CD1c-positive myeloid dendritic cell (primary cell): Measurements from ENCODE around the gene CDHR3.
"Not testable (repeated sequence)": the region's sequence is repeated elsewhere in the genome, so short reads cannot be mapped to it uniquely, and the experiment has no call there.

Source experiments
- DNase-seq: peaks from one replicate; pipeline ENCODE4 v3.0.0-alpha.2; 2016; ENCODE audit errors: extremely low spot score

Gene CDHR3, protein sequence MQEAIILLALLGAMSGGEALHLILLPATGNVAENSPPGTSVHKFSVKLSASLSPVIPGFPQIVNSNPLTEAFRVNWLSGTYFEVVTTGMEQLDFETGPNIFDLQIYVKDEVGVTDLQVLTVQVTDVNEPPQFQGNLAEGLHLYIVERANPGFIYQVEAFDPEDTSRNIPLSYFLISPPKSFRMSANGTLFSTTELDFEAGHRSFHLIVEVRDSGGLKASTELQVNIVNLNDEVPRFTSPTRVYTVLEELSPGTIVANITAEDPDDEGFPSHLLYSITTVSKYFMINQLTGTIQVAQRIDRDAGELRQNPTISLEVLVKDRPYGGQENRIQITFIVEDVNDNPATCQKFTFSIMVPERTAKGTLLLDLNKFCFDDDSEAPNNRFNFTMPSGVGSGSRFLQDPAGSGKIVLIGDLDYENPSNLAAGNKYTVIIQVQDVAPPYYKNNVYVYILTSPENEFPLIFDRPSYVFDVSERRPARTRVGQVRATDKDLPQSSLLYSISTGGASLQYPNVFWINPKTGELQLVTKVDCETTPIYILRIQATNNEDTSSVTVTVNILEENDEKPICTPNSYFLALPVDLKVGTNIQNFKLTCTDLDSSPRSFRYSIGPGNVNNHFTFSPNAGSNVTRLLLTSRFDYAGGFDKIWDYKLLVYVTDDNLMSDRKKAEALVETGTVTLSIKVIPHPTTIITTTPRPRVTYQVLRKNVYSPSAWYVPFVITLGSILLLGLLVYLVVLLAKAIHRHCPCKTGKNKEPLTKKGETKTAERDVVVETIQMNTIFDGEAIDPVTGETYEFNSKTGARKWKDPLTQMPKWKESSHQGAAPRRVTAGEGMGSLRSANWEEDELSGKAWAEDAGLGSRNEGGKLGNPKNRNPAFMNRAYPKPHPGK

DNA sequence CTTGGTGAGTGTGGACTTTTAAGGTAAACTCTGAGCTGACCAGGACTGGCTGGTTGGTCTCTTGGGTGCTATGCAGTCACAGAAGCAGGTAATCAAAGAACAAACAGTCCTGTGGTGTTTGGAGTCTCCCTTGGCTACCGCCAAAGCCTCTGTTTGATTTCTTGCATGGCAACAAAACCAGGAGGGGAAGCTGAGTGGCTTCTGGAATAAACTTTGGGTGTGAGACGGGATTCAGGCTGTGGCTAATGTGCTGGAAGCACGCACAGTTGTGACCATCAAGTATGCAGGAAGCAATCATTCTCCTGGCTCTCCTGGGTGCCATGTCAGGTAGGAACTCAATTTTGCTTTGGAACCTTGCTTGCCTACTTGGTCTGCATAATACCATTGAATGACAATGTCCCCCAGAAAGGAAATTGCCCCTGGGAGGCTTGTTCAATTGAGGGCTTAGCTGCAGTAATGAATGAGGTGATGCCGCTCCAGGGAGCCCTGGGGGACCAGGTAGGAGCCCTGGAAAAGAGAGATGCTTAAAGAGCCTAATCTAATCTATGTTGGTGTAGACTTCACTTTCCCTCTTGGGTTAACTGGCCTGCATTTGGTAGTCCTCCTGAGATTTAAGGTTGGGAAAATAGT is at the start of gene CDHR3:
CDHR3 (plus strand) TSS at position 227 of the 630 bp plus-strand sequence; CDS start at position 282, 55 bp downstream.
- no peak for DNase-seq

DNA sequence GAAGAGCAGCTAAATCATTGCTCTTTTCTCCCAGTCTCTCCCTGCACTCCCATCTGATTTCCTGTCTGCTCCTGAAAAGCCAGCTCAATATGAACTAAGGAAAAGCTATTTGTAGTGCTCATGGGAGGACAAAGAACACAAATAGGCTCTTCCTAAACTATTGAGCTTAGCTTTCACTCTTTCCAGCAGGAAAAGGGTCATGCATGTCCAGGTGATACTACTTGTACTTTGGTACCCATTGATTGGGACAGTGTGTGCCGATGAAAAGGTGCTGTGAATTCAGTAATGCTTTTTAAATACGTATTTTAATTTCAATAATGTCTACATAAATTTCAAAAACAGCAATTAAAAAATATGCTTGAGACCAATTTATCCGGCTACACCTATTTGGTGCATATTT is 49.1 kb upstream of the CDHR3 start:
- no peak for DNase-seq

DNA sequence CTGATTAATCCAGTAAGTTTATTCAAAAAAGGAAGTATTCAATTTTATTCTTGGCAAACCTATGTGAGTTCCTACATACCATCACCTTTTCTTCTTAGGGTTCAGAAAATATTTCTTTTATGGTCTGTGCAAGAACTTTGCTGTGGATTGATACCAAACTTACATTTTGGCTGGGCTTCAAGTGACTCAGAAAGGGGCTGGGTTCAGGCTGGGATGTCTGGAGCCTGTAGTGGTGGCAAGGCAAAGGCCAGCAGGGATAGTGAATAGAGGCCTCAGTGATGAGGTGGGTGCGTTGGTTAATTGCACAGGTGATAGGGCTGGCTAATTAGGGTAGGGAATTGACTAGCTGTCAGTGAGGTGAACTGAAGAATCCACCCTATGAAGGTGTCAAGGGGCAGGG is 46.5 kb upstream of the CDHR3 start:
- no peak for DNase-seq

DNA sequence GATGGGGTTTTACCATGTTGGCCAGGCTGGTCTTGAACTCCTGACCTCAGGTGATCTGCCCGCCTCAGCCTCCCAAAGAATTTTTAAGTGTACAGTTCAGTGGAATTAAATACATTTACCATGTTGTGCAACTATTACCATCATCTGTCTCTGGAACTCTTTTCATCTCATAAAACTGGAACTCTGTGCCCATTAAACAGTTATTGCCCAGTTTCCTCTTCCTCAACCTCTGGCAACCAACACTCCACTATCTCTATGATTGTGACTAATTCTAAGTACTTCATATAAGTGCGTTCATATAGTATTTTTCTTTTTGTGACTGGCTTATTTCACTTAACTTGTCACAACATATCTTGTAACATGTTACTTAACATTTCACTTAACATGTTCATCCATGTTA is 45.4 kb upstream of the CDHR3 start:
- no peak for DNase-seq

DNA sequence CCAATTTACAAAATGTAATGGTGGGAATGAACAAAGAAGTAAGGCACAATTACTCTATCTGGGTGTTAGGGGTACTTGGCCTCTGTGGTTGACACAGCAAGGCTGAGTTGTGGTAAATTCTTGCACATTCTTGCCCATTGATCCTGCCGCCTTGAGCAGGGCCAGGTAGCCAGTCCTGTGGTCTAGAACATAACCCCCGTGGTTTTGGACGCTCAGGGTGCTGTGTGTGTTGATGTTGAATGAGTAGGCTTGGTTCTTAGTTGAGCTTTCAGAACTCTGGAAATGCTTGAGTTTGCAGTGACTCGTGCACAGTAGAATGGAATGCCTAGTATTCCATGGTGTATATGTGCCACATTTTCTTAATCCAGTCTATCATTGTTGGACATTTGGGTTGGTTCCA is 42.3 kb upstream of the CDHR3 start:
- DNase-seq = no peak

DNA sequence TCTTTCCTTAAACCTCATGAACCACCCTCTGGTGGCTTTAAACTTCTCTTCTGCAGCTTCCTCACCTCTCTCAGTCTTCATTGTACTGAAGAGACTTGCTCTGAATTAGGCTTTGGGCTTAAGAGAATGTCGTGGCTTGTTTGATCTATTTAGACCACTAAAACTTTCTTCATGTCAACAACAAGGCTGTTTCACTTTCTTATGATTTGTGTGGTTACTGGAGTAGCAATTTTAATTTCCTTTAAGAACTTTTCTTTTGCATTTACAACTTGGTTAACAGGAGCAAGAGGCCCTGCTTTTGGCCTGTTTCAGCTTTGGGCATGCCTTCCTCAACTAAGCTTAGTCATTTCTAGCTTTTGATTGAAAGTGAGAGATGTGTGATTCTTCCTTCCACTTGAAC is 38.1 kb upstream of the CDHR3 start:
- DNase-seq = no peak

DNA sequence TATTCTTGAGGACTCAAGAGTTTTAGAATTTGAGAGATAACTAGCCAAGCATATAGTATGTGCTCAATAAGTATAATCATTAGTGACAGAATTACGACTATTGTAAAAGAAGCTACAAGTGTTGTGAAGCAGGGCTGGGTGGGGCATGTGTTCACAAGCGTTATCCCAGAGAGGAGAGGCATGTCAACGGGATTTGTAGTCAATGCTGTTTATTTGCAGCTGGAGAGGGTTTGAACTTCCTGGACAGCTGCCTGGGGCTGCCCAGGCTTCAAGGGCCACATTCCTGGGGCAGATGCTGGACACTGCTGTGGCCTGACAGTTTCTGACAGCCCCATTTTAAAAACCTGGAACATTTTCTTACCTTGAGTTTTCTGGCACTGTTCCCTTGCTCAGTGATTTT is 36.9 kb upstream of the CDHR3 start:
- DNase-seq = no peak

DNA sequence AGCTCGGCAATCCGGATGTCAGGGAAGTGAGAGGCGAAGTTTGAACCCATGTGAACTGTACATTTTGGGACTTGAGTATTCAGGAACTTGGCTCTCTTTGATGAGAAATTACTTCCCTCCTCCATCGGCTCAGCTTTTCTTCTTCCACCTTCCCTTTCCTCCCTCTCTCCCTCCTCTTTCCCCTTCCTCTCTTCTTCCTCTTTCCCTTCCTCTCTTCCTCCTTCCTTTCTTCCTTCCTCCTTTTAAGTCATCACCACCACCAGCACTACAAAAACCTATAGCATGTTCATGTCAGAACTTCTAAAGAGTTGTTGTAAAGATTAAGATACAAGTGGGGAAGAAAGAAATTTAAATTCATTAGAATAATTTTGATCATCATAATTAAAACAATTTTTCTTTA is 31.9 kb upstream of the CDHR3 start:
- DNase-seq = no peak

DNA sequence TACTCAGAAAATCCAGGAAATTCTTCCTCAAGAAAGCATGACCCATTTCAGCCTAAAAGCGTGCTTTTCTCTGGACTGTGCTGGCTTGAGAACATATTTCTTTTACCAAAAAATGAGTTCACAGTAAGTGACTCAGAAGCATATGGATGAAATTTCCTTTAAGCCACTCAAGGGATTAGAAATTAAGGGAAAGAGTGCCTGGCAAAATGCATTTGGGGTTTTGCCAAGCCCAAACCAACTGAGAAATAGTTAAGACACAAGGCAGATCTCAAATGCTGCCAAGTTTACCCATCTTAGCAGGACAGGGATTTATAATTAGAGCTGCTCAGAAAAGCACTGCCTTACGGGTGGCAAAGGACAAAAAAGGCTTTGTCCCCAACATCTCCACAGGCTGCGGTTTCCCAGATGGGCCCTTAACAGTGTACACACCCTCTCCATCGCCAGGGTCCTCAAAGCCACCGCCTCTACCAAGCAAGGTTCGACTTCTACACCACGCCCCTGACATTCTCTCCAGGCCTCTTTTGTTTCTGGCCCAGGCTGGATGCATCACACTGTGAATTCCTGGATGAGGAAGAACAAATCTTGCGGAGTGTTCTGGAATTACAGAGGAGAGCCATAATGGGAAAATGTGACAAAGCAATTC is 30.1 kb upstream of the CDHR3 start:
- DNase-seq = no peak

DNA sequence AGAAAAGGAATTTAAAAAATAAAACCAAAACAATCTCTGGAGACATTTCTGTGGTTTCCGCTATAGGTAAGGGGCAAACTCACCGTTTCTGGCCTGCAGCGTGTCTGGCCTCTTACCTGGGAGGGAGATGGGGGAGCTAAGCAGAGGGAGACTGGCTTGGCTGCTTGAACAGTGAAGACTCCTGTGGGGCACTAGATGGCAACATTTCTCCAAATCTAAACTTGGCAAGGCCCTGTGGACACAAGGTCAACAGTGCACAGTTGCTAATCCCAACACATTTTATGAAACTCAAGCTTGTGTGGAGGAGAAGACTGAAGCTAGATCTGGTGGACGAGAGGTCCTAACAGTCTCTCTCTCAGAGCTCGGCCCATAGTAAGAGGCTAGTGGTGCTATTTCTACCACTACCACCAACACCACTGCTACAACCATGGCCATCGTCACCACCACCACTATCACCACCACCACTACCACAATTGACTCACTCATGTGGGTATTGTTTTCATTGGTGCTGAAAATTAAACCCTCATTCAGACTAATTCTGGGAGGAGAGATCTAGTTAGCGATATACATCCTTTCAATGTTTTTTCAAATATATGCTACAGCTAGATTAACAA is 28.4 kb upstream of the CDHR3 start:
- no peak for DNase-seq

DNA sequence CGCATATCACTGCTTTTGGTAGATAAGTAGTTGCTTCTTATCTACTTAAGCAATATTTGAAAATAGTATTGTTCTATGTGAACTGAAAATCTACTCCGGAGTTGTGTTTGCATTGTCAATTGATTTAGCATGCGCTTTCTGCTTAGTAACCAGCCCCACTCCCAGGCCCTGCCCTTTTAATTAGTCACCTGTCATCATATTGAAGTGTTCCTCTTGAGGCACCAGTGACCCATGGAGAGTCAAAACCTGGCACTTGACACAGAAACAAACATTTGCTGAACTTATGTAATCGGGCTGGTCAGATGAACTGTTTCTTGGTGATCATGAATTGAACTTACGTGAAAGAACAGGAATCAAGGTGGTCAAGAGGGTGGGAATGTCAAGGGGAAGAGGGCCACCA is 27.8 kb upstream of the CDHR3 start:
- DNase-seq = no peak

DNA sequence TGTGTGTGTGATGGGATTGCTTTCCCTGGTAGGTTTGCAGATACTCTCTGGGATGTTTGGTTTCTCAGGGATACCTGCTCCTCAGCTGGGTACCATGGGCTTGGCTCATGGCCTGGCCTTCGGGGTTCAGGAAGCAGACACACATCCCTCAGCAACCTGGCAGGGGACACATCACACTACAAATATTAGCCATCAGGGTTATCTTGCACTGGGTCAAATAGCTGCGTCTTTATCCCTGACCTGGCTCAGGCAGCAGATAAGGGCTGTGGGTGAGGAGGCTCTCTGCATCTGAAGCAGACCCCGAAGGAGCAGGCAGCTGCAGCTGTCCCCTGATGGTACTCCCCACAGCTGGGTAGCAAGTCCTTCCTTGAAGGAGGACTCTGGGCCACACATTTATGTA is 25.7 kb upstream of the CDHR3 start:
- no peak for DNase-seq

DNA sequence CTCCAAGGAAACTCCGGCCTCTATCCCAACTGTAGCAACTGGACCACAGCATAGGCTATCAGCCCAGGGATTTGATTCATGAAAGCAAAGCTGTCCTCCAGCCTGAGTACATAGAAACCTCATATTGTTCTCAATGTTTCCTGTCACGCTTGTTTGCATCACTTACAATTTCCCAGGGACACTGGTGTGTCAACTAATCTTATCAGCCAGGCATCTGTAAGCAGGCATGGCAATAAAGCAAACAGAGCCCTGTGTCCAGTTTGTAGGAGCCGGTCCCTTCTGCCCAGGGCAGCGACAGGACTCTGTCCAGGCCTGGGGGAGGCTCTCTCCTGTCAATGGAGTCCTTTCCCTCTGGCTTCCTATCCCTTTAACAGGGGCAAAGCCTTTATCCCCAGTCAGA is 23.0 kb upstream of the CDHR3 start:
- no peak for DNase-seq

DNA sequence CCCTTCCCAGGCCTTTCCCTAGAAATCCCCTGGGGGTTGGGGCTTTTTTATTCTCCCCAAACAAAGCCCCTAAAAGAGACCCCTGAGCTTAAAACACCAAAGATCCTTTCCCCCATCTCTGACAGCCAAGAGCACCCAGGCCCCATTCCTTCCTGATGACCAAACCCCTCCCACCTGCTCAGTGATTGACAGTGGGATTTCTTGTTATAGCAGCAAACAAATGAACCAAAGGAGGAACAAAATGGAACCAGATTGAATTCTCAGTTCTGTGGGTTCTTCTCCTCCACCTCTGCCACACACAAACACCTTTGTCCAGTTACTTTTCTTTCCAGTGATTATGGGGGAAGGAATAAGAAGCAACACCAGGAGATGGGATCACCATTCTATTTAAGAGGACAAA is 21.5 kb upstream of the CDHR3 start:
- DNase-seq = no peak

DNA sequence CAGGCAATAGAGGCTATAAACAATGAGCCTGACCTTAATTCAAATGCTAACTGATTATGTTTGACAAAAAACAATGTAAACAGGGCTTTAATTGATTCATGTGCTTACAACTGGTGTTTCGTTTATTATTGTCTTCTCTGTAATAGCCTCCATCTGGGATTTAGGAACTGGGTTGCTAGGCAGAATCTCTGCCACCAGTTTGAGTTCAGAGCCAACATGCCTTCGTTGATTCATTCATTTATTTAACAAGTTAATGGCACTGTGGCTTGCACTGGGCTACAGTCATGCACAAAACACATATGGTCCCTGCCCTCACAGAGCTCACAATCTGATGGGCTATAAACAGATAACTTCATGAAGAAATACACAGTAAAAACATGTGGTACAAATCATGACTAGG is 19.6 kb upstream of the CDHR3 start:
- DNase-seq = no peak

DNA sequence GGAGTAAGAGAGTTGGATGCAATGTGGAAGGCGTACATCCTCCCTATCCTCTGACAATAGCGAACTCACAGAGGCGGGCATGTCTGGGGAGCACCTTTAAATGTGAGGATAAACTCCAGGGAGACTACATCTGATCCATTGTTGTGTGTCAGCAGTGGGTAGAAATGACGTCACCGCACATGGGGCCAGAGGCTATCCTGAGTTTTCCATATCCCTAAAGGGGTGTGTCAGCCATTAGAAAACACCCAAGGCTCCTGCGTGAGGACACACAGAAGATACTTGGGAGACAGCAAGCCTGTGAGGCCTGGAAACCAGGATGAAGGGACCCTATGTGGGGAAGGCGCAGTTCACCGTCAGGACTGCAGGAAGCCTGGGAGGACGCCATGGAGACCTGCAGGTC is 17.2 kb upstream of the CDHR3 start:
- no peak for DNase-seq

DNA sequence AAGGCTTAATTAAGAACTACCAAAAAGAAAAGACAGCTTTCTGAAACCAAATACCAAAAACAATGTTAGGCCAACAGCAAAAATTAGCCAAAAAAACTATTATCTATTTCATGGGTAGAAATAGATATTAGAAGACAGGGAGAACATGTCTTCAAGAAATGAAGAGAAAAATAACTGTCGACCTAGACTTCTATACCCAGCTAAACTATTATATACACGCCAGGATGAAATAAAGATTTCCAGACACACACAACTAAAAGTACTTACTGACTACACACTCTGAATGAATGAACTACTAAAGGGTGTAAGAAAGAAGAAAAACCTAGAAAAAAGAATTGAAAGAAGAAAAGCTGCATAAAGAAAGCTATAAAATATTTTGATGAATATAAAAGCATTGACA is 11.5 kb upstream of the CDHR3 start:
- no peak for DNase-seq

DNA sequence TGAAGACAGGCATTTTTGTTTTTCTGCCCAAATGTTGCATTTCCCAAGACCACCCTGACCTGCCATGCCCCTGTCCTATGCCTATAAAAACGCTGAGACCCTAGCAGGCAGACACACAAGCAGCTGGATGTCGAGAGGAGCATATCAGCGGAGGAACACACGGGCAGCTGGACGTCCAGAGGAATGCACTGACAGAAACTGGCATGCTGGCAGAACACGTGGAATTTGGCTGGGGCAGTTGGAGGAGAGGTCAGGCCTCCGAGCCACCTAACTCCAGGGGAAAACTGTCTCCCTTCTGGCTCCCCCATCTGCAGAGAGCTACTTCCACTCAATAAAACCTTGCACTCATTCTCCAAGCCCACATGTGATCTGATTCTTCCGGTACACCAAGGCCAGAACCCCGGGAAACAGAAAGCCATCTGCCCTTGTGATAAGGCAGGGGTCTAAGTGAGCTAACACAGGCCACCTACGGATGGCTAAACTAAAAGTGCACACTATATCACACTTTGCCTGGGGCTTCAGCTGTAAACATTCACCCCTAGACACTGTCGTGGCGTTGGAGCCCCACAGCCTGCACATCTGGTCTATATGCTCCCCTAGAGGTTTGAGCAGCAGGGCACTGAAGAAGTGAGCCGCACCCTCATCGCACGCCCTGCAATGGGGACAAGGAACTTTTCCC is 10.0 kb upstream of the CDHR3 start:
- no peak for DNase-seq

DNA sequence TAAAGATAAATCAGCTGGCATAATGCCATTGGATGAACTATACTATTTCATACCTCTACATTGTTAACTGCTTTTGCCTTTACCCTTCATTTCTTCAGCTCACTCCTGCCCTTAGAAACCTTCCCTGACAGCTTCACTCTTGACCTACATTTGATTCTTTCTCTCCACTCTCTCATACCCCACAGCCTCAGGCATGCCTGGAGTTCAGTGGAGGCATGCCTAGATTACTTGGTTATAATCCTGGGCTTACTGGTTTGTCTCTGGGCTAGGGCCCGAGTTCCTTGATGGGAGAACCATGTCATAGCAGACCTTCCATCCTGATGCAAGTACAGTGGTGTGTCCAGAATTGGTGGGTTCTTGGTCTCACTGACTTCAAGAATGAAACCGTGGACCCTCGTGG is 8.4 kb upstream of the CDHR3 start:
- no peak for DNase-seq

DNA sequence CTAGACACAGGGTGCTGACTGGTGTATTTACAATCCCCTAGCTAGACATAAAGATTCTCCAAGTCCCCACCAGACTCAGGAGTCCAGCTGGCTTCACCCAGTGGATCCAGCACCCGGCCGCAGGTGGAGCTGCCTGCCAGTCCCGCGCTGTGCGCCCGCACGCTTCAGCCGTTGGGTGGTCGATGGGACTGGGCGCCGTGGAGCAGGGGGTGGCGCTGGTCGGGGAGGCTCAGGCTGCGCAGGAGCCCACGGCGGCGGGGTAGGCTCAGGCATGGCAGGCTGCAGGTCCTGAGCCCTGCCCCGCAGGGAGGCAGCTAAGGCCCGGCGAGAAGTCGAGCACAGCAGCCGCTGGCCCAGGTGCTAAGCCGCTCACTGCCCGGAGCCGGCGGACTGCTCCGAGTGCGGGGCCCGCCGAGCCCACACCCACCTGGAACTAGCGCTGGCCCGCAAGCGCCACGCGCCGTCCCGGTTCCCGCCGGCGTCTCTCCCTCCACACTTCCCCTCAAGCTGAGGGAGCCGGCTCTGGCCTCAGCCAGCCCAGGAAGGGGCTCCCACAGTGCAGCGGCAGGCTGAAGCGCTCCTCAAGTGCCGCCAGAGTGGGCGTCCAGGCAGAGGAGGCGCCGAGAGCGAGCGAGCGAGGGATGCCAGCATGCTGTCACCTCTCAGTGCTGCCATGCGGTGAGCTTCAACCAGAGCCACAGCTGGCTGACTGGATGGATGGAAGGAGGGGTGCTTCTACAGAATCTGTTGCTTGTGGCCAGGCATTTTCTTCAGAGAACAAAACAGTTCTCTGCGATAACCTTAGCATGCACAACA is 7.2 kb upstream of the CDHR3 start:
- not testable (repeated sequence) for DNase-seq
